ENCODE results near the gene MCAT.
A peak's percentile ranks its signal among the peaks of the same experiment; 100 is the strongest.
"Not testable (repeated sequence)": the region's sequence is repeated elsewhere in the genome, so short reads cannot be mapped to it uniquely, and the experiment has no call there.

The MCAT gene

DNA sequence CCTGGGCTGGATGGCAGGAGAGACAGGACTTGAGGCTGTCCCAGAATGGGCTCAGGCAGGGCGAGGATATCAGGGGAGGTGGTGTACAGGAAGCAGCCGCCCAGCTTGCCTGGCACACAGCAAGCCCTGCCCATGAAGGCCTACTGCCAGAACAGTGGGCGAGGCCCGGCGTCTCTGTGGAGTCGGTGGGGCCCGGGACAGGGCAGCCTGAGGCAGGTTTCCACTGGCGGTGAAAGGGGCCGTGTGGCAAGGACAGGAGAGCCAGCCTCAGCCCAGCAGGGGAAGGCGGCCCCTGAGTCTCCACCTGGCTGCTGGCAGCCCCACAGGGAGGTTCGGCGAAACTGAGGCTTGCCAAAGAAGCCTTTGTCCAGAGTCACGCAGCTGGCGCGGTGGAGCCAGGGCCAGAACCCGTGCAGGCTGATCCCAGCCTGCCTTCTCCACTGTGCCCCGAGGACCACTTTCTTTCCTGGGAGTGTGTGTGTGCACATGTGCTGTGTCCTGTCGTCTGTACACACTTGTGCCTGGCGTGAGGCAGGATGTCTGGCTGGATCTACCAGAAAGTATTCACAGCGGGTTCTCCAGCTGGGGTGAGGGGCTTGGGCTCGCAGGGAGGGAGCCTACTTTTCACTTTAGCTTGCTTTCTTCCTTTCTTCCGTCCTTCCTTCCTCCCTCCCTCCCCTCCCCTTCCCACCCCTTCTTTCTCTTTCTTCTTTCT, 9.3 kb upstream of the MCAT start:
- DNase-seq: no peak

DNA sequence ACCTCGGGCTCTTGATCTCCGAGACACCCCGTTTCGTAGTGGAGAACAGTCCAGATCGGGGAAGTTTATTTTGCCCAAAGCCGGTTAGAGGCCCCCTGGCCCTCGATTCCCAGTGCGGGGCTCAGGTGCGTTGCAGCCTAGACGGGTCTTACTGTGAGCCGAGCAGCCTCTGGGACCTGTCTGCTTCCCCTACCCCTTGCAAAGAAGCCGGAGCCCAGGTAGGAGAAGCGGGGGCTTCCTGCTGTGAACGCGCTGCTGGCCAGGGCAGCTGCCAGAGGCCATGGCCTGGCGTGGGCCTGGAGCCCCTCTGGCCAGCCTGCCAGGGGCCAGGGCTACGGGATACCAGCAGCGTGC, 8.8 kb upstream of the MCAT start:
- no peak for DNase-seq

DNA sequence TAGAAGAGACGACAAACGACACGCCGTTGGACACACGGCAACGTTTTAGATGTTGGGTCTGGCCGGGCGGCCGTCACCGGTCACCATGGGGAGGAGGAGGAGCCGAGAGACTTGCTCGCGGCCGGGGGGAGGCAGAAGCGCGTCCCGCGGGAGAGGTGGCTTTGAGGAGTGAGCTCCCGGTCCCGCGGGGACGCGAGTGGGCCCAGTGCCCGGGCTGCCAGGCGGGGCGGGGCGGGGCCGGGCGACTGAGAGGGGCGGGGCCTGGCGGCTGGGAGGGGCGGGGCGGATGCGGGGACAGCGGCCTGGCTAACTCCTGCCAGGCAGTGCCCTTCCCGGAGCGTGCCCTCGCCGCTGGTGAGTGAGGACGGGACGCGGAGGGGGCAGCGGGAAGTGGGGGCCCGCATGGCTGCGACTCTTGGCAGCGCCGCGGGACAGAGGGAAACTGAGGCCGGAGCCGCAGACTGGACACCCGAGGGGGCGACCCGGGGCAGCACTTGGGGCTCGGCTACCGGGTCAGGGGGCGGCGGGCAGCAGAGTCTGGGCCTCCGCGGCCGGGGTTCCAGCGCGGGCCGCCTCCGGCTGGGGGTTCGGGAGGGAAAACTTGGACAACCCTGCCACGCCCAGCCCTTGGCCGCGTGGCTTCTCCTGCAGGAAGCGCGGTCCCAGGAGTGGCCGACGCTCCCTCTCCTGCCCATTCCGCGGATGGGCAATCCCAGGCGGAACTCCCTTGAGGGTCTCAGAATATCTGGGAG, 8.2 kb upstream of the MCAT start, which contains the start of gene TSPO:
TSS of gene TSPO (plus strand) at position 309 of the 752 bp plus-strand sequence. CDS start 7,680 bp downstream, outside the sequence.
- DNase-seq: peak; percentile 21

DNA sequence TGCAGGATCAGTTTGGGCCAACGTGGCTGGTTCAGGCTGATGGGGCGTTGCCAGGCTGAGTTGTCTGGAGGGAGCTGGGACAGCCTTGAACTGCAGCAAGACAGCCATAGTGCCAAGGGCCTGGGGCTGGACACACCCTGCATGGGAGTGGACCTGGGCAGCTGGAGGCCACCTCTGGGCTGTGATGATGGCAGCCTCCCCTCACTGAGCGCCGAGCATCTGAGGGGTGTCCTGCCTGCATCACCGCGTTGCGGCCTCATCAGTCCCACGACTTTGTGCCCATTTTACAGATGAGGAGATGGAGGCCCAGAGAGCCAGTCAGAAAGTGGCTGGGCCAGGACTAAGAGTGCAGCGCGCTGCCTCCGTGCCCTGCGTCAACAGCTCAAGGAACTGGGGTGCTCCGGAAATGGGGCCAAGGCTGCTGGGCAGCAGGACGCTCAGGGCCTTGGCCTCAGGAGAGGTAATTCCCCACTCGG, 7.6 kb upstream of the MCAT start:
- no peak for DNase-seq

DNA sequence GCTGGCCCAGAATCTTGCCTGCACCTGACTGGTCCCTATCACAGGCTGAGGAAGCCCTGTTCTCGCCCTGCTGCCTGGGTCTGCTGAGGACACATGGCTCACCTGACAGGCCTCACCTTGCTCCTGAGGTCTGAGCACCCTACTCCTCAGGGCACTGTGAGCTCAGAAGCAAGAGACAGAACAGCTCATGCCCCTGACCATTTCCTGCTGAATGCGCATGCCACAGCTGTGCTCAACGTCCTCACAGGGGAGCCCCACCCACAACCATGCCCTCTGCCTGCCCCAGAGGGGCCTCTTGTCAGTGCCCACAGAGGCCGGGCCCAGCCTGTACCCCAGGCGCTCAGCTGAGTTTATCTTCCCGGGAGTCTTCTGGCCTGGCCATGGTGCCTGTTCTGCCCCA, 5.4 kb upstream of the MCAT start:
- DNase-seq: no peak

DNA sequence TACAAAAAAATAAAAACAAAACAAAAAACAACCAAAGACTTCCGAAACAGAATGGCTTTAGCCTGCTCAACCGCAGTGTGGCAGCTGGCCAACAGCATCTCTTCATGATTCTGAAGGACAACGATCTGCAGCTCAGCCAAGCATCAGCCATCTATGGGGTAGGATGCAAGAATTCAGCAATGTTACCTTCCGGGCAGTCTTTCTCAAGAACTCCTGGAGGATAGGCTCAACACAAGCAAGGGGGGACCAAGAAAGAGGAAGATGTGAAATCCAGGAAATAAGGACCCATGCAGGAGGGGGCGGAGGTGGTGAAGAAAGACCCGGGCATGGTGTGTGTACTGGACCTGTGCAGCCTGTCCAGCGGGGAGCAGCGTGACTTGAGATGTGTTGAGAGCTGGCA, 4.6 kb upstream of the MCAT start:
- DNase-seq: no peak

DNA sequence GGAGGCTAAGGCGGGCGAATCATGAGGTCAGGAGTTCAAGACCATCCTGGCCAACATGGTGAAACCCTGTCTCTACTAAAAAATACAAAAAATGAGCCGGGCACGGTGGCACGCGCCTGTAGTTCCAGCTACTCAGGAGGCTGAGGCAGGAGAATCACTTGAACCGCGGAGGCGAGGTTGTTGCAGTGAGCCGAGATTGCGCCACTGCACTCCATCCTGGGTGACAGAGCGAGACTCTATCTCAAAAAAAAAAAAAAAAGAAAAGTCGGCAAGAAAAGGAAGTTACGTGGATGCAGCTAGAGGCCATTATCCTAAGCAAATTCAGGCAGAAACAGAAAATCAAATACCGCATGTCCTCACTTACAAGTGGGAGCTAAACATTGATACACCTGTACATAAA, 3.1 kb upstream of the MCAT start:
- DNase-seq: not testable (repeated sequence)

DNA sequence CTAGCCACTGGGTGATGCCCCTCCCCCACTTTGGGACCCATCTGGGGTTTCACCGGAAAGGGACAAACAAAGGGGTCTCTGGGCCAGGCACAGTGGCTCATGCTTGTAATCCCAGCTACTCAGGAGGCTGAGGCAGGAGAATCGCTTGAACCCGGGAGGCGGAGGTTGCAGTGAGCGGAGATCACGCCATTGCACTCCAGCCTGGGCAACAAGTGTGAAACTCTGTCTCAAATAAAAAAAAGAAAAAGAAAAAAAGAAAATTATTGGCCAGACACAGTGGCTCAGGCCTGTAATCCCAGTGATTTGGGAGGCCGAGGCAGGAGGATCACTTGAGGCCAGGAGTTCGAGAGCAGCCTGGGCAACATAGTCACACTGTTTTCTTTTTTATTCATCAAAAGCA, 2.2 kb upstream of the MCAT start:
- DNase-seq: not testable (repeated sequence)

DNA sequence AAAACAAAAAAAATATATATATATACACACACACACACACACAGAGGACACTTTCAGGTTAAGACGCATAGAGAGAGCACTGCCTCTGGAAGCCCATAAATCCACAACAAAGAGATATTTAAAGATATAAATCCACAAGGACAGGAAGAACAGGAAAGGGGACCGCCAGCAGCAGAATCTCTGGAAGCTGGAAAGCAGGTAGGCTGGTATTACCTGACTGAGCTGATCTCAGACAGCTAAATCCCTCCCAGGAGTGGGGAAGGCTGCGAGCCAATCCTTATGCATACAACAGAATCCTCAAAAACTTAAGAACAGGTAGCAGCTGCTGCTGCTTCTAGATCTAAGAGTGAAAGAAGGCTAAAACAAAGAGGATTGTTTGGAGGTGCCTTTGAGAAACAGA, 1.8 kb upstream of the MCAT start:
- DNase-seq: no peak

DNA sequence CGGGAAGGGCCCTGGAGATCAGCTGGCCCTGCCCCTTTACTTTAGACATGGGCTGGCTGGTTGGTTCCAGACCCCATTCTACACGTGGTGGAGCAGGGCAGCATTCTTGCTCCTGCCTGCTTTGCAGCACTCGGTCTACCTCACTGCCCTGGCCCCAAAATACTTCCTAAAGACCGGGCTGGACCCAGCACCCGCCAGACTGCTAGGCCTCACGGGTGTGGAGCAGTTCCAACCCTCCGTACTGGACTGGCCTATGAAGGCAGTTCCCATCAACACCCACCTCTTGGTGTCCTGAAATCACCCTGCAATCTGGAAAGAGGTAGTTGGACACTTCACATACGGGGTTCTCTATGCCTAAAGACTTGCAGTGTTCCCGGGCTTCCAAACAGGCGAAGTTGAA, 6.4 kb downstream of the MCAT start:
- DNase-seq: no peak

DNA sequence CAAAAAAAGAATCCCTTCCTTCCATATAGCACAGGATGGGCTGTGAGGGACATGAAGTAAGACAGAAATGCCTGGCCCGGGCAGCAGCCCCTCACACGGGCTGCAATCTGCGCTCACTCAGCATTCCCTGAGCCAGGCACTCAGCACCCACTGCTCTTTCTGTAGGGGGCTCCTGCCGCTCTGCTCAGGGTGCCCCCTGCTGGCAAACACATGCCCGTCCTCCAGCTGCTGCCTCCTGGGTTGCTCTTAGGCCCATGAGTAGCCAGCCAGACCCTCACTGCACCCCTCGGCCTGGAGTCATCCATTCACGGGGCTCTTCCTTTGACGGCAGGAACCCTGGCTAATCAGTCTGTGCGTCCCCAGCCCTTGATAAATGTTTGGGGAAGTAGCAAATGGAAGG, 6.9 kb downstream of the MCAT start:
- peak; percentile 13 for DNase-seq

DNA sequence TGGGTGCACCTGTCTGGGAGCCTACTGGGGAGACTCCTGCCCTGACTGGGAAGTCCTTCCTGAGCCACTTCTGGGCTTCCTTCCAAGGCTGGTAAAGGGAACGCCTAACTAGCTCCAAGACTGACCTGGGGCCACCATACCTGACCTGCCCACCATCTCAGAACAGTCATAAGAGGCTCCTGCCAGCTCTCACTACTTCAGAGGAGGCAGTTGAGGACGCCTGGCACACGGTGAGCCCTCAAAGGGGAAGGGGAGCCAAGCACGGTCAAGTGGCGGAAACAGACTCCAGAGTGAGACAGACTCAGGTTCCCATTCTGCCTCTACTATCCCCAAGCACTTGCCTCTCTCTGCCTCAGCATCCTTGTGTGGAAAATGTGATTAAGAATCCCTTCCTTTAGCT, 7.6 kb downstream of the MCAT start:
- no peak for DNase-seq

DNA sequence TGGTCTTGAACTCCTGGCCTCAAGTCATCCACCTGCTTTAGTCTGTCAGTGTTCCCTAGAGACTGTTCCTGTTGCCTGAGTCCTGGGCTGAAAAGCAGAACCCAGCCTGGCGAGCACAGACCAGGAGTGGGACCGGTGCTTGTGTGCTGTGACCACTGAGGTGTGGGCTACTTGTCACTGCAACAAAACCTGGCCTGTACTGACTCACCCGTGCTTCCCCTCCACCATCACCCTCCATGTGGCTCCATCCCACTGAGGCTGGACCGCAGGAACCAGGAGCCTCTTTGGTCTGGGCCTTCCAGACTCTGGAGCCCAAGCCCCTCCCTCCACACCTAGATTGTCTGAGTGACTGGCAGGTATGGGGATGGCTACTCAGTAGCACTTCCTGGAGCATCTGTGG, 8.6 kb downstream of the MCAT start:
- no peak for DNase-seq

DNA sequence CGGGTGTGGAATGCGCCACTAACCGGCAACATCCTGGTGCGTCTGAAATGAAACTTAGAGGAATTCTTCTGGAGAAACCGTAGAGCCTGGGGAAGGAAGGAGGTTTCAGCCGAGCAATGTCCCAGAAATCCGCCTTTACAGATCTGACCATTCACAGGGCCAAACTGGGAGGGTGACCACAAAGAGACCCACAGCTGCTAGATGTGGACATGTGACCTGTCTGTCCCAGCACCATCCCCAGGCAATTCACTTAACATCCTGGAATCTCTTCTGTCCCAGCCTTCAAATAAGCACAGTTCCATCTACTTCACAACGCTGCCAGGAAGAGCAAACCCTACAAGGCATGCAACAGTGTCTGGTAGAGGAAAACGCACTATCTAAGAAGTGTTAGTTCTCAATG, 9.8 kb downstream of the MCAT start:
- DNase-seq: no peak

DNA sequence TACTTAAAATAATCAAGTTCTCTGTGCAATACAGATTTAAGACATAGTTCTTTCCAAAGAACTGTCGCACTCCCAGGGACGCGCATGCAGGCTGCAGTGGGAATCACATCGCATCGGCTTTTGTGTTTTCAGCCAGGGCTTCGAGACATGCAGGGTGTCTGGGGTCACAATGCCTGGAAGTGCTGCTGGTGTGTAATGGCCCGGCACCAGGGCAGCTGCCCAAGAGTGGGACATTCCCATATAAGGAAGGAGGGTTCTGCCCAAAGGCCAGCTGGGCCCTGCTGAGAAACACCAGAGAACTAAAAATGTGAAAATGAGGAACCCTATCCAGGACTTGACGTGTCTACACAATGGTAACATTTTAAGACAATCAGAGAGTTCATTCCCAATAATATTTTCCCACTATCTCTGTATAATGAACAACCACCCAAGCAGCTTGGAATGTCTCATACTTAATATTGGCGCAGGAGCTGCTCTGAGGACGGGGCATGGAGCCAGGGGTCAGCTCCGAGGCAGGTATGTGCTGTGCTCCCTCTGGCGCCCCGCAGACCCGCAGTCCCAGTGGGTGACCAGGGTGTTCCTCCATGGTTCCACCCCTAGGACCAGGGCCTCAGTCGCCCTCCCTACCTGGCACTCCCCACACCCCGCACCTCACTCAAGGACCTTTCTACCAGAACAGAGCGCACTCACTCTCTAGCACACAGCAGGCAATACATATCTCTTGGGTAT, 11.3 kb downstream of the MCAT start:
- DNase-seq: no peak

DNA sequence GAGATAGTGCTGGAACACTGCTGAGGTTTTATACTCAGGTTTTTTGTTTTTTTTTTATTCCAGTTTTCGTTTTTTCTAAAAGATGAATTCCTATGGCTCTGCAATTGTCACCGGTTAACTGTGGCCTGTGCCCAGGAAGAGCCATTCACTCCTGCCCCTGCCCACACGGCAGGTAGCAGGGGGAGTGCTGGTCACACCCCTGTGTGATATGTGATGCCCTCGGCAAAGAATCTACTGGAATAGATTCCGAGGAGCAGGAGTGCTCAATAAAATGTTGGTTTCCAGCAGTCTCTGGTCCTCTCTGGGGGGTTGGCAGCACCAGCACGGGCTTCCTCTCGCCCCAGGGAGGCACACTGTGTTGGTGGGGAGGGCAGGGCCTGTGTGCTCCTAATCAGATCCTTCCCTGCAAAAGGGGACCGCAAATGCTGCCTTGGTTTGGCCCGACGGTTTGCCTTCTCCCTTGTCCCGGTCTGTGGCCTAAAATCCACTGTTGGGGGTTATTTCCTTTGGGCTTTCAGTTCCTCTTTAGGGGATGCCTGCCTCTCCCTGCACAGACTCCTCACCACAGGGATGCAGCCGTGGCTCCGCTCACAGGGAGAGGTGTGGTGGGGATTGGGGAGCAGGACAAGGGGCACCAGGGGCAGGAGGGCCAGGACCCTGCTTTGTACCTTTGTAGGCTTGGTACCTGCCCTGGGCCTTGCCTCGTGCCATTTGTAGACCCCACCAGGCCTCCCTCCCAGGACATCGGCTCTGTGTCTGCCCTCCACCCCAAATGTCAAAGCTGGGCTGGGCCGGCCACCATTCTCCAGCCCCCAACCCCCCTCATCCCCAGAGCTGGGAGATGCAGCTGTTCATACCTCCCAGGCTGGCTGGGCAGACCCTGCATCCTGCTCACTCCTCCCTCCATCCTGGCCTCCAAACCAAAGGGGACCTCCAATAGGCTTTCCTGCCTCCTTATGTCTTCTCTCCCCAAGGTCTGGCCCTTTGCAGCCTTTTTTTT, 13.5 kb downstream of the MCAT start:
- DNase-seq: no peak

DNA sequence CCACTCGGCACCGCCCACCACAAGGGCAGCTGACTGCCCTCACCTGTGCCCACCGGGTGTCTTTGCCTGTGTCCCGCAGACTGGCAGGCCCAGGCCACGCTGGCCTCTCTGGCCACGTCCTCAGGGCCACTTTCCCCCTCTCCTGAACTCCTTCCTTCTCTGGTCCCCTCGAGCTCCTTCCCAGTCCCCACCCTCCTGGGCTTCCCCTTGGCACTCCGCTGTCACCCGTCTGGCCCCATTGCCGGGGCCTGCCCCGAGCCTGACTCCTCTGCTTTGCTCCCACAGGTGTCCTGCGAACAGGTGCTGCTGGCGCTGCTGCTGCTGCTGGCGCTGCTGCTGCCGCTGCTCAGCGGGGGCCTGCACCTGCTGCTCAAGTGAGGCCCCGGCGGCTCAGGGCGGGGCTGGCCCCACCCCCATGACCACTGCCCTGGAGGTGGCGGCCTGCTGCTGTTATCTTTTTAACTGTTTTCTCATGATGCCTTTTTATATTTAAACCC, 14.2 kb downstream of the MCAT start:
- no peak for DNase-seq

DNA sequence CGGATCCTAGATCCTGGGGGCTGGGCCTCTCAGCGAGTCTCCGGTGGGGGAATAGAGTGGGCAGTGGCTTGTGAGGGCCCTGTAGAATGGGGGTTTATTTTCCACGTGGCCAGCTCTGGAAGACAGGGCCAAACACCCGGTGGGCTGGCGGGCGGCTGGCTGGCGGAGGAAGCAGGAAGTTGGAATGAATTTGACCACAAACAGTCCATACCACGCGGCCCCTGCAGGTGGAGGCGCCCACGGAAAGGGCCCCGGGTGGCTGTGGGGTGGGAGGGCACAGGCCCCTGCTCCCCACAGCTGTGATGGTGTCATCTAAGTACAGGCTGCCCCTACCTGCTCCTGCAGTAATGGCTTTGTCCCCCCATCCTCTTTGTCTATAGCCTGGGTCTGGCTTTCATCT, 15.1 kb downstream of the MCAT start:
- DNase-seq: no peak

DNA sequence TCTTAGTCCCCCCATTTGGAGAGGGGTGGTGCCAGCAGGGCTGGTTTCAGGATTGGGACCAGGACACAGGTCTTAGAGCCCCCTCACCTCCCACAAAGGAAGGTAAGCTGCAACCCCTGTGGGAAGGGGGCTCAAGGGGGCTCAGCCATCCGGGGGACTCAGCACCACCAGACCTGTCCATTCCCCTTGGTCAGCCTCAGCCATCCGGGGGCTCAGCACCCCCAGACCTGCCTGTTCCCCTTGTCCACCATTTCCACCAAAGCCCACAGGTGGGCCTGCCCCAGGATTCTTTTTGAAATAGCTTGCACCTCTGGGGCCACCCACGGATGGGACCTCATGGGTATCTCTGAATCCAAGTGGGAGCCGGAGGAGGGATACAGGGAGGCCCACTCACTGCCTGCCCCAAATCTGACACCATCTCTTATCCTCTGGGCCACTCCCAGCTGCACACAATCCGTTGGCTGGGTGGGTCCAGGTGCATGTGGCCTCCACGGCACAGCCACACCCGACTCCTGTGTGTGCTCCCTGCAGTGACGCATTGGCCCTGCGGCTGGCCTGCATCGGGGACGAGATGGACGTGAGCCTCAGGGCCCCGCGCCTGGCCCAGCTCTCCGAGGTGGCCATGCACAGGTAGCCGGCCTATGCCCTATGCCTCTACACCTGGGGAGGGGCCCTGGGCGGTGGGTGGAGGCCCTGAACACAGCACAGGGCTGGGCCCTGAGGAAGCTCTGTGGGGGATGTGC, 15.9 kb downstream of the MCAT start:
- DNase-seq: no peak

DNA sequence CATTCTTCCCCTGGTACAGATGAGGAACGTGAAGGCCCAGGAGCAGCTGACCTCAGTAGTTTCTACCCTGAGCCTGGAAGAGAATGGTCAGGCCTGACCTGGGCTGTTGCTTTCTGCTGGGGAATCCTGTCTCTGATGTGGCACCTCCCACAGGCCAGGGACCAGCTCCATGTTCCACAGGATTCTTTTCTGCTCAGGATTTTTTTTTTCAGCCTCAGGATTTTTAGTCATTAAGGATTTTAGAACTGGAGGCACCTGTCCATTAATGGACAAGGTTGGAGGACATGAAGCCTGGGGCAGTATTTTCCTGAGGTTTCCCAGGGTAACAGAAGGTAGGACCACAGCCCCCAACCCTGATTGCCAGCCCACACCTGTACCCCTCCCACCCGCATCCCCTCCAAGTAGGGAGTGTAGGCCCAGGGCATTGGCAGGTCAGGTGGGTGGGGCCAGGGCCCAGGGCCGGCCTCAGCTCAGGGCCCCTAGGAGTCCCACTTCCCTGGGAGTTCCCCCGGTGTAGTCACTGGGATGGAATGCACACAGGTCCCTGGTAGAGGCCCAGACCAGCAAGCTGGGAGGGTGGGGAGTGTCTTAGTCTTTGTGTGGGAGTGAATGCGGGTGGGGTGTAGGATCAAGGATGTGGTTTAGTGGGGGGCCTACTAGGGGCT, 16.6 kb downstream of the MCAT start:
- no peak for DNase-seq

DNA sequence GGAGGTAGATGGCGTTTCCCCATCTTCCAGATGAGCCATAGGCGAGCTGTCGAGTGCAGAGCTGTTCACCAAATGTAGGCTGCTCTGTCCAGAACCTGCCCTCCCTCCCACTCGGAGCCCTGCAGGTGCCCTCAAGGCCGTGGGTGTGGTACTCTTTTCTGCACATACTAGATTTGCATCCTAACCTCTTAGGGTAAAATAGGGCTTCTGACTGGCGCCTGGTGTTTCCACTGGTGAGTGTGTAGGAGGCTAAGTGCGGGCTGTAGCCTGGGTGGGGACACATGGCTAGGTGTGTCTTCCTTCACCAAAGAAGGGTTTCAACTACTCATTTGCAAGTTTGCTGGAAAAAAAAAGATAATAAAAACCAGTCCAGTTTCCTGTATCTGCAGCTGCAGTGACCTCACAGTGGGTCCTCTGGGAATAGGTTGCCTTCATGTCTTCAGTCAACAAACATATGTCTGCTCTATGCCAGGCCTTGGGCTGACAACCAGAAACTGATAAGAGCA, 24.2 kb downstream of the MCAT start:
- DNase-seq: no peak

All from GDM1 (cell line).